NCI-H345 treated with DMSO at 0.1 percent for 48 hours (cell line): Measurements from ENCODE around the gene CASQ2.

Experiments
- DNase-seq: peaks from one replicate; lab custom pipeline; 2025; ENCODE audit not compliant: unreplicated experiment; lab: John Stamatoyannopoulos, UW

The CASQ2 gene

DNA sequence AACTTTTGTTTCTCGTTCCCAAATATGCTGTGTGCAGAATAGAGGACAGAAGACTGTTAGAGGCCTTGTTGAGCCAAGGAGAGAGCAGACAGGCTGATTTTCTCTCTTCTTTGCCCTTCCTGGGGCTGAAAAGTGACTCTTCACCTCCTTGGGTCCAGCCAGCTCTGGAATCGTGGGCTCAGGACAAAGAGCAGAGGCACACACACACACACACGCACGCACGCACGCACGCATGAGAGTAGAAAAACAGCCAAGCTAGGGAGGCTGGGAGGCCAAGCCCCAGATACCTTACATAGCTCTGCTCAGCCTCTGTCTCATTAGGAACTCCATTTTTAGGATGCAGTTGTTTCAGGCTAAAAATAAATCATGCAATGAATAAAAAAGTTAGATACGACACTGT lies at the start of gene CASQ2:
CASQ2 (minus strand) TSS at position 166 of the 400 bp plus-strand sequence. CDS start 173 bp downstream, outside the sequence.
- no peak for DNase-seq

- no peak for DNase-seq
Observed at GRCh38 chr1:115815694-115816093, 47.2 kb upstream of the CASQ2 start.

DNA sequence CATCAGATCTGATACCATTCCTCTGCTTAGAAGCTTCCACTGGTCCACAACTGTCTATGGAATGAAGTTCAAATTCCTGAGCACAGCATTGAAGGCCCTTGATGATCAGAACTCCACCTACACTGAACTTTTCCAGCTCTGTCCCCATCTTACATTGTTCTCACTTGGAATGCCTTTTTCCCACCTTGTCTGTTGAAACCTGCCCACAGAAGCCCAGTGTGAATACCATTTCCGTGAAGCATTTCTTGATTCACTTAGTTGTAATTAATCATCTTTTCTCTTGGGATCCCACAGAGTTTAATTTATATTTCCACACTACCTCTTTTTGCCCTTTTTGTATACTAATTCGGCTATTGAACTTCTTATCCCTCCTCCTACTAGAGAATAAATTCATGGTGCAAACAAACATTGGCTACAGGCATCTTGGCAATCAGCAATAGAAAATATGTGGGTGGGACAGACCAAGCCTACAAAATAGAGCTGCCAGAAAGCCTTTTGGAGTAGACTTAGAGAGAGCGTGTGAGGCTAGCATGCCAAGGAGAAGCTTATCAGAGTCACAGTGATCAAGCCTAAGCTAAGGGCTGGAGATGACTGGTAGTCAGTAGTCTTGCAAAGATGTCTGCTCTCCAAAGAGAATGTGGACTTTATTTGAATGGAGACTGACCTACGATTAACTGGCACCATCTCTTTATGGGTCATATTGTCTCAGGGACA lies 46.3 kb upstream of the CASQ2 start:
- DNase-seq, result no peak

DNA sequence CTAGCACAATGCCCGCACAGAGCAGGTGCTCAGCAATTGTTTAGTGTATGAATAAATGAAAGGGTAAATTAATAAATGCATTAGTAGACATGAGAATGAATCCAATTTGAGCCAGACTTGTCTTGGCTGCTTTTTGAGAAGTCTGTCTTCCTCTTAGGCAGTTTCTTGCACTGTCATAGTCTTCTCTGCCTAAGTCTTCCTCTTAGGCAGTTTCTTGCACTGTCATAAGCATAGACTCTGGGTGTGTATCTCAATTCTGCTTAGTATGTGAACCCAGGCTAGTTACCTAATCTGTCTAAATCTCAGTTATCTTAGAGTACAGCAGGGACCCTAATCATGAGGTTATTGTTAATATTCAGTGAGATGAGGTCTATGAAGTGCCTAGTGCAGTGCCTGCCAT lies 45.2 kb upstream of the CASQ2 start:
- no peak for DNase-seq

GRCh38 chr1:115811140-115811828 lies 42.8 kb upstream of the CASQ2 start:
- DNase-seq, result no peak

DNA sequence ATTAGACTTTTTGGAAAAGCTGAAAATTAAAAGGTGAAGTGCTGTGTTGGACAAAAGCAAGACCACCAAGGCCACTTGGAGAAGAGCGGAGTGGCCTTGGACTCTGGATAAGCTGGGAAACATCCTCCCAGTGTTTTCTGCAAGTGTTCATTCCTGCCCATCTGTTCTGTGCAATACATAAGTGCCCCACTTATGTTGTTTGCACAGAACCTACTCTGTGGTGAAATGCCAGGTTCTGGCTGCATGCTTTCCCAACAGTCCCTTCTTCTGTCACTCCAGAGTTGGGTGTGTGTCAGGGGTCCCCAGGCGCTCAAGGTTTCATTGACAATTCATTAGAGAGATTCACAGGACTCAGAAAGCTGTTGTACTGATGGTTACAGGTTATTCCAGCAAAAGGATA lies 42.1 kb upstream of the CASQ2 start:
- no peak for DNase-seq

- no peak for DNase-seq
Observed at GRCh38 chr1:115809847-115810246, 41.3 kb upstream of the CASQ2 start.

- no peak for DNase-seq
Observed at GRCh38 chr1:115809076-115809475, 40.6 kb upstream of the CASQ2 start.

DNA sequence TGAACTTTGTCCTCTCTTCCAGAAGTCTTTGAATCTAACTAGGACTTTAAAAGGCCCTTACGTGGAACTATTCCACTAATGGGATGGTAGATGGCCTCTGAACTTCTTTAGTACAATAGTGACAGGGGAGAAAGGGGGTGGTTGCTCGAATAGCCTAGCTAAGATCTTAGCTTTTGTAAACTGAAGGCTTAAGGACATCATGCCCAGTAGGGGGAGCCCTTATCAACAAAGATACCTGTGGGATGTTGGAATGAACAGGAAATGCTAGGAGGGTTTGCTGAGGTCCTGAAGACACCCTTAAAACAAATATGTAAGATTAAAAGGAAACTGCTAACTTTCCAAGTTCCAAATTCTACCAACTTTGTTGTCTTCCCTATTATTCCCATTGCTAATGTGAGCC lies 39.2 kb upstream of the CASQ2 start:
- DNase-seq, result peak; percentile 61

DNA sequence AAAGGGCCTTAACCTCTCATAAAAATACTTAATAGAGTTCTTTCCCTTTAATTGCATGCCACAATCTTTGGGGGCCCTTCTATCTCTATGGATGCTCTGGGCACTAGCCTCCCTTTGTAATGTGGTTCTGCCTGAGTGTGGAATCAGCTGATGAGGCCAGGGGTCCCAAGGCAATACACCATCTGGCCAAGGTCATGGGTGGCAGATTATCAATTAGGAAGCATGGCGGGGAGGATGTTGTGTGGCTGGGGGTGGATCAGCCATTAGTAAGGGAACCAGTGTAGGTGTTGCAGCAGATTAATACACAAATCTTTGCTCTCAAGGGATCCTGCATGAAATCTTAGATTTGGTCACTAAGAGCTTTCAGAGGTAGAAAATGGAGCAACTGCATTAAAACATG lies 37.1 kb upstream of the CASQ2 start:
- DNase-seq, result no peak

- DNase-seq, result no peak
Observed at GRCh38 chr1:115802416-115802815, 33.9 kb upstream of the CASQ2 start.

- no peak for DNase-seq
Observed at GRCh38 chr1:115797486-115797885, 29.0 kb upstream of the CASQ2 start.

DNA sequence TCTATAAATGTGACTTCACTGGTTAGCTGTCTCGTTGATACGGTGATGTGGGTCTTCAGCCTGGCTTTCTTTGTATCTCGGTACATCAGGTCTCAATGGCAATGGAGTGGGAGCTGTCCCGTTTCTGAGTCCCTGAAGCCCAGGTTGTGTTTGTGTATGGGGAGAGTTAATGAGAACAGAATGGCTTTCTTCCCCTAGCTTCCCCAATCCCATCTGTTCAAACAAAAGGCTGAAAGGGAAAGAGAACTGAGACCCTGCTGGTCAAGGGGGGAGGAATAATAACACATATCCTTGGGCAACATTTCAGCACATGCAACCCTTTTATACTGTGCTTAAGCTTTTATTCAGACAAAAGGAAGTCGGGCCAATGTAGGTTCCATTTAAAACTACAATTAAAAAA lies 28.4 kb upstream of the CASQ2 start:
- DNase-seq, result no peak

DNA sequence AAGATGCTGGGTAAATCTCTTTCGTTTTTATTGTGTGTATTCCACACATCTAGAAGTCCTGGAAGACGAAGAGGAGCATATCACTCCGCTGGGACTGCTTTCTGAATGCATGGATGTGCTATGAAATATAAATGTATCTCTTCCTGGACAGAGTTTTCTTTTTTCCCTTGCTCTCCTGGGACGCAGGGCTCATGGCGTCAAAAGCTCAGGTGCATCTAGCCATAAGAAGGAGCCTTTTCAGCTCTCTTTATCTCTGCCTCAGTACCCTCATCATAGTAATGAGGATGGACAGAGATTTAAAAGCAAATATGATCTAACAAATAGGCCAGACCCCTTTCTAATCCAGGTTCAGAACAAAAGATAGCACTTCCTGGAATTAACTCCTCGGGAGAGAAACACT lies 27.5 kb upstream of the CASQ2 start:
- no peak for DNase-seq

DNA sequence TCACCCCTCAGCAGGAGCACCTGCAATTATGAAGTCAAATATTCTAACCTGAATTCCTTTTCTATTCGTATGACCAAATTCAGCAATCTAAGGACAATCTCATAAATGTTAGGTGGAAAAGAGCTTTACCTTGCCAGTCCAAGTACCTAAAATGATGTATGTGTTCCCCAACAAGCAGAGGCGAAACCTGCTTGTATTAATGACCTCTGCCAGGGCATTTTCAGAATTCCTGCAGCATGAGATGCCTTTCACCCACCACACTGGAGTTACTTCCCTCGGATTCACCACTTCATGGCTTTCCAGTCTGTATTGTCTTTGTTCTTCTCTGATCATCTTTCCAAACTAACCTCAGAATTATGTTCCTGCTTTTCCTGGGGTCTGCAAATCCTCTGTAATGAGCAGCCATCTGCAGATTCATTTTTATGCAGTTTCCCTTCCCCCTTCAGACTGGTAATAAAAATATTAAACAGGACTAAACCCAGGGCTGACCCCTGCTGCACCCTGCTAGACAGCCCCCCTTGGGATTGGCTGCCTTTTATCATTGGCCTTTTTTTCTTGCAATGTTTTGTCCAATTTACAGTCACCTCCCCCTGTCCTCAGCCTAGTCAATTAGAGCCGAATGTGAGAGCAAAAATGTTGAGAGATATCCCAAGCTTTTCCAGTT lies 26.6 kb upstream of the CASQ2 start:
- DNase-seq, result no peak

- DNase-seq, result no peak
Observed at GRCh38 chr1:115793162-115793561, 24.6 kb upstream of the CASQ2 start.

GRCh38 chr1:115791816-115792215 lies 23.3 kb upstream of the CASQ2 start:
- DNase-seq, result no peak

GRCh38 chr1:115790846-115791245 lies 22.3 kb upstream of the CASQ2 start:
- no peak for DNase-seq

GRCh38 chr1:115790356-115790755 lies 21.8 kb upstream of the CASQ2 start:
- no peak for DNase-seq

- DNase-seq, result no peak
Observed at GRCh38 chr1:115783311-115783710, 14.8 kb upstream of the CASQ2 start.

GRCh38 chr1:115782571-115783281 lies 14.2 kb upstream of the CASQ2 start:
- no peak for DNase-seq

DNA sequence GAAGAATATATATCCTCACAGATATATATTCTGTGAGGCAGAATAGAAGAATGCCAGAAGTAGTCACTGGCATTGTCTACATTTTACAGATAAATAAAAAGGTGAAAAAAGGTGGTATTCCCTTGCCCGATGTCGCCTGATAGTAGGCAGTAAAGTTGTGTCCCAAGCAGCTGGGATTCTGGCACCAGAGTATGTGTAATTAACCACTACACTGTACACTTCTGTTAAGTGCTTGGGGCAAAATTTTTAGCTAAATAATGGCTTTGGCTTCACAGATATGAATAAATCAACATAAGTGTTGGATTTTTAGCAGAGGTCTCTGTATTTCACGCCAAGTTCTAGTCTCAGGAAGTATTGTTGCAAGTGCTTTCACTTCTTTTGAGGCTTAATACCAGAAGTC lies 13.3 kb upstream of the CASQ2 start:
- no peak for DNase-seq
